ENCODE data around the gene ELOVL6. TPM values are rescaled to one million over a fixed set of nuclear protein-coding genes. Genes with fewer than 3 reads are reported as not detected.

ELOVL6 gene
- total RNA-seq, 1 experiment from 2014 or later, result 23.5 TPM

- Mint-ChIP-seq H3K4me3 (ENCODE audit: unreplicated experiment) (no peak overlapping the region), H3K27ac (ENCODE audit: low read depth, unreplicated experiment) (peak overlapping the region; percentile 61), H3K36me3 (ENCODE audit: insufficient read depth, unreplicated experiment) (no peaks in the 10 kb centered on the region), H3K4me1 (ENCODE audit: insufficient read depth, unreplicated experiment) (peaks cover 20% of the 10 kb centered on the region), H3K27me3 (ENCODE audit: insufficient read depth, unreplicated experiment) (no peaks in the 10 kb centered on the region), H3K9me3 (ENCODE audit: unreplicated experiment) (peaks cover 6% of the 10 kb centered on the region)
- no peak for TF ChIP-seq CTCF (IDR thresholded peaks at IDR 0.05; ENCODE audit: unreplicated experiment)
- ChIA-PET POLR2A (interaction anchor here (0.7 to 5.0 kb wide), 10 partner anchors 9 to 68 kb away, joined by 3 to 39 read pairs (median 3); partner anchors contain the start of gene ELOVL6), CTCF (interaction anchor here (0.6 to 1.2 kb wide), 5 partner anchors 36 to 976 kb away, joined by 3 to 4 read pairs (median 4); no protein-coding TSS in a partner anchor)
- intact Hi-C loops (cut with micrococcal nuclease), result no loop called here
- DNase-seq (ENCODE audit: unreplicated experiment), result peak; percentile 53
- no TSS peak for BruUV-seq (replicated peaks)
Observed at GRCh38 chr4:110128472-110128919, 69.9 kb downstream of the ELOVL6 start.

GRCh38 chr4:110128029-110128428 is 70.4 kb downstream of the ELOVL6 start:
- intact Hi-C loops (cut with micrococcal nuclease), result no loop called here
- H3K27ac Mint-ChIP-seq (ENCODE audit: low read depth, unreplicated experiment), result peak overlapping the region; percentile 61
- DNase-seq (ENCODE audit: unreplicated experiment), result no peak
- ChIA-PET POLR2A (interaction anchor here (1.2 to 5.0 kb wide), 2 partner anchors 41 to 69 kb away, joined by 6 to 39 read pairs; partner anchors contain the start of gene ELOVL6), CTCF (interaction anchor here (1.1 to 1.2 kb wide), 2 partner anchors 122 to 381 kb away, joined by 3 to 4 read pairs; no protein-coding TSS in a partner anchor)
- no peak overlapping the region for H3K4me3 Mint-ChIP-seq (ENCODE audit: unreplicated experiment)
- peaks cover 6% of the 10 kb centered on the region for H3K9me3 Mint-ChIP-seq (ENCODE audit: unreplicated experiment)
- TF ChIP-seq CTCF (IDR thresholded peaks at IDR 0.05; ENCODE audit: unreplicated experiment), result no peak
- peaks cover 20% of the 10 kb centered on the region for H3K4me1 Mint-ChIP-seq (ENCODE audit: insufficient read depth, unreplicated experiment)
- H3K36me3 Mint-ChIP-seq (ENCODE audit: insufficient read depth, unreplicated experiment), result no peaks in the 10 kb centered on the region
- no peaks in the 10 kb centered on the region for H3K27me3 Mint-ChIP-seq (ENCODE audit: insufficient read depth, unreplicated experiment)
- BruUV-seq (replicated peaks), result no TSS peak

- Mint-ChIP-seq H3K36me3 (ENCODE audit: insufficient read depth, unreplicated experiment) (no peaks in the 10 kb centered on the region), H3K27me3 (ENCODE audit: insufficient read depth, unreplicated experiment) (no peaks in the 10 kb centered on the region), H3K27ac (ENCODE audit: low read depth, unreplicated experiment) (no peak overlapping the region), H3K4me3 (ENCODE audit: unreplicated experiment) (no peak overlapping the region), H3K4me1 (ENCODE audit: insufficient read depth, unreplicated experiment) (peaks cover 20% of the 10 kb centered on the region), H3K9me3 (ENCODE audit: unreplicated experiment) (no peaks in the 10 kb centered on the region)
- DNase-seq (ENCODE audit: unreplicated experiment), result no peak
- POLR2A ChIA-PET, result interaction anchor here (1.0 kb wide), 1 partner anchor 40 kb away, joined by 3 read pairs; no protein-coding TSS in a partner anchor
- BruUV-seq (replicated peaks), result no TSS peak
- CTCF ChIA-PET, result no interaction called here
- TF ChIP-seq CTCF (IDR thresholded peaks at IDR 0.05; ENCODE audit: unreplicated experiment), result no peak
- intact Hi-C loops (cut with micrococcal nuclease), result no loop called here
Observed at GRCh38 chr4:110124711-110125110, 73.7 kb downstream of the ELOVL6 start.

GRCh38 chr4:110122201-110122600 is 76.2 kb downstream of the ELOVL6 start:
- no peak for TF ChIP-seq CTCF (IDR thresholded peaks at IDR 0.05; ENCODE audit: unreplicated experiment)
- intact Hi-C loops (cut with micrococcal nuclease), result no loop called here
- Mint-ChIP-seq H3K4me3 (ENCODE audit: unreplicated experiment) (no peak overlapping the region), H3K4me1 (ENCODE audit: insufficient read depth, unreplicated experiment) (peaks cover 10% of the 10 kb centered on the region), H3K27ac (ENCODE audit: low read depth, unreplicated experiment) (no peak overlapping the region), H3K36me3 (ENCODE audit: insufficient read depth, unreplicated experiment) (no peaks in the 10 kb centered on the region), H3K27me3 (ENCODE audit: insufficient read depth, unreplicated experiment) (no peaks in the 10 kb centered on the region), H3K9me3 (ENCODE audit: unreplicated experiment) (no peaks in the 10 kb centered on the region)
- POLR2A ChIA-PET, result interaction anchor here (1.4 kb wide), 1 partner anchor 14 kb away, joined by 3 read pairs; no protein-coding TSS in a partner anchor
- CTCF ChIA-PET, result interaction anchor here (0.6 to 1.9 kb wide), 4 partner anchors 9 to 86 kb away, joined by 3 to 5 read pairs (median 4); no protein-coding TSS in a partner anchor
- no TSS peak for BruUV-seq (replicated peaks)
- no peak for DNase-seq (ENCODE audit: unreplicated experiment)

Data from MCF 10A (cell line).